Measurements from ENCODE around the gene MUS81. TPM values are rescaled to one million over a fixed set of nuclear protein-coding genes. Genes with fewer than 3 reads are reported as not detected.

Gene MUS81
- total and polyA plus RNA-seq, 2 of the 13 experiments (the other 11 are each of a cell fraction or from before 2014, with no cell fraction given): 25.6 to 30.2 TPM

- TF ChIP-seq ZNF564 (CRISPR knock-in tag; IDR thresholded peaks at IDR 0.05): no peak
- TF ChIP-seq TMF1 (CRISPR knock-in tag; IDR thresholded peaks at IDR 0.05; ENCODE audit: low read depth): no peak
- TF ChIP-seq ZNF605 (CRISPR knock-in tag; IDR thresholded peaks at IDR 0.05): no peak
- TF ChIP-seq MLXIP (CRISPR knock-in tag; IDR thresholded peaks at IDR 0.05; ENCODE audit: borderline replicate concordance): no peak
- TF ChIP-seq EHMT2 (IDR thresholded peaks at IDR 0.05; ENCODE audit: borderline replicate concordance, low read depth, low read length): no peak
- no peak for TF ChIP-seq TBL1XR1 (IDR thresholded peaks at IDR 0.05; ENCODE audit: borderline replicate concordance, low read length, partially characterized antibody)
- no peak for TF ChIP-seq MEIS1 (CRISPR knock-in tag; IDR thresholded peaks at IDR 0.05; ENCODE audit: borderline replicate concordance)
- TF ChIP-seq THAP7 (CRISPR knock-in tag; IDR thresholded peaks at IDR 0.05): no peak
- no peak for TF ChIP-seq AHR (CRISPR knock-in tag; IDR thresholded peaks at IDR 0.05)
- TF ChIP-seq U2AF1 (optimal IDR thresholded peaks at IDR 0.05; ENCODE audit: low read depth, low read length): no peak
- TF ChIP-seq ZNF574 (CRISPR knock-in tag; IDR thresholded peaks at IDR 0.05): peak; percentile 36; the same call in 1 of the 2 replicates
- TF ChIP-seq BCL6 (CRISPR knock-in tag; IDR thresholded peaks at IDR 0.05): peak; percentile 55; the same call in 1 of the 2 replicates
- no peak; the same call in 1 of the 2 replicates for TF ChIP-seq PHF8 (CRISPR knock-in tag; IDR thresholded peaks at IDR 0.05)
- peak; percentile 40; the same call in 1 of the 2 replicates for TF ChIP-seq YEATS4 (CRISPR knock-in tag; IDR thresholded peaks at IDR 0.05; ENCODE audit: borderline replicate concordance)
- peak; percentile 27; the same call in 1 of the 2 replicates for TF ChIP-seq RXRA (CRISPR knock-in tag; IDR thresholded peaks at IDR 0.05)
- TF ChIP-seq, protein P1, sequence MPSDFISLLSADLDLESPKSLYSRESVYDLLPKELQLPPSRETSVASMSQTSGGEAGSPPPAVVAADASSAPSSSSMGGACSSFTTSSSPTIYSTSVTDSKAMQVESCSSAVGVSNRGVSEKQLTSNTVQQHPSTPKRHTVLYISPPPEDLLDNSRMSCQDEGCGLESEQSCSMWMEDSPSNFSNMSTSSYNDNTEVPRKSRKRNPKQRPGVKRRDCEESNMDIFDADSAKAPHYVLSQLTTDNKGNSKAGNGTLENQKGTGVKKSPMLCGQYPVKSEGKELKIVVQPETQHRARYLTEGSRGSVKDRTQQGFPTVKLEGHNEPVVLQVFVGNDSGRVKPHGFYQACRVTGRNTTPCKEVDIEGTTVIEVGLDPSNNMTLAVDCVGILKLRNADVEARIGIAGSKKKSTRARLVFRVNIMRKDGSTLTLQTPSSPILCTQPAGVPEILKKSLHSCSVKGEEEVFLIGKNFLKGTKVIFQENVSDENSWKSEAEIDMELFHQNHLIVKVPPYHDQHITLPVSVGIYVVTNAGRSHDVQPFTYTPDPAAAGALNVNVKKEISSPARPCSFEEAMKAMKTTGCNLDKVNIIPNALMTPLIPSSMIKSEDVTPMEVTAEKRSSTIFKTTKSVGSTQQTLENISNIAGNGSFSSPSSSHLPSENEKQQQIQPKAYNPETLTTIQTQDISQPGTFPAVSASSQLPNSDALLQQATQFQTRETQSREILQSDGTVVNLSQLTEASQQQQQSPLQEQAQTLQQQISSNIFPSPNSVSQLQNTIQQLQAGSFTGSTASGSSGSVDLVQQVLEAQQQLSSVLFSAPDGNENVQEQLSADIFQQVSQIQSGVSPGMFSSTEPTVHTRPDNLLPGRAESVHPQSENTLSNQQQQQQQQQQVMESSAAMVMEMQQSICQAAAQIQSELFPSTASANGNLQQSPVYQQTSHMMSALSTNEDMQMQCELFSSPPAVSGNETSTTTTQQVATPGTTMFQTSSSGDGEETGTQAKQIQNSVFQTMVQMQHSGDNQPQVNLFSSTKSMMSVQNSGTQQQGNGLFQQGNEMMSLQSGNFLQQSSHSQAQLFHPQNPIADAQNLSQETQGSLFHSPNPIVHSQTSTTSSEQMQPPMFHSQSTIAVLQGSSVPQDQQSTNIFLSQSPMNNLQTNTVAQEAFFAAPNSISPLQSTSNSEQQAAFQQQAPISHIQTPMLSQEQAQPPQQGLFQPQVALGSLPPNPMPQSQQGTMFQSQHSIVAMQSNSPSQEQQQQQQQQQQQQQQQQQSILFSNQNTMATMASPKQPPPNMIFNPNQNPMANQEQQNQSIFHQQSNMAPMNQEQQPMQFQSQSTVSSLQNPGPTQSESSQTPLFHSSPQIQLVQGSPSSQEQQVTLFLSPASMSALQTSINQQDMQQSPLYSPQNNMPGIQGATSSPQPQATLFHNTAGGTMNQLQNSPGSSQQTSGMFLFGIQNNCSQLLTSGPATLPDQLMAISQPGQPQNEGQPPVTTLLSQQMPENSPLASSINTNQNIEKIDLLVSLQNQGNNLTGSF (CRISPR knock-in tag; IDR thresholded peaks at IDR 0.05): no peak
- TF ChIP-seq ZSCAN25 (CRISPR knock-in tag; IDR thresholded peaks at IDR 0.05): no peak
These were observed 40.1 kb downstream of the MUS81 start, which contains the start of gene FOSL1 (continued) for GRCh38 chr11:65900125-65900898.

All from HepG2 (cell line).